Chondrocyte (in vitro differentiated cells): ENCODE measurements around the gene USP24. TPM values are rescaled to one million over a fixed set of nuclear protein-coding genes. Genes with fewer than 3 reads are reported as not detected.

Source experiments
- DNase-seq: peaks from one replicate; pipeline ENCODE4 v3.0.0; 2021; ENCODE audit warnings: mixed read lengths, low spot score
- H3K27ac Mint-ChIP-seq: one replicate; pipeline ENCODE4 v1.8.0; 2021; ENCODE audit warnings: mild to moderate bottlenecking, moderate library complexity, mixed read lengths; ENCODE audit not compliant: unreplicated experiment
- H3K27me3 Mint-ChIP-seq: 2 replicates; pipeline ENCODE4 v1.8.0; 2021; ENCODE audit warnings: low read depth, mixed read lengths
- H3K36me3 Mint-ChIP-seq: 2 replicates; pipeline ENCODE4 v1.8.0; 2021; ENCODE audit warnings: low read depth, mixed read lengths
- H3K4me1 Mint-ChIP-seq: 2 replicates; pipeline ENCODE4 v1.8.0; 2021; ENCODE audit warnings: low read depth, mild to moderate bottlenecking, mixed read lengths
- H3K4me3 Mint-ChIP-seq: one replicate; pipeline ENCODE4 v1.8.0; 2021; ENCODE audit warnings: mild to moderate bottlenecking, moderate library complexity, mixed read lengths; ENCODE audit not compliant: unreplicated experiment
- H3K9me3 Mint-ChIP-seq: 2 replicates; pipeline ENCODE4 v1.8.0; 2021; ENCODE audit warnings: low read depth, mixed read lengths
- total RNA-seq: library from RNA; stranded (reverse); gene quantifications from 3 replicates; pipeline ENCODE4 v1.2.1, GENCODE V29; 2021
- TF ChIP-seq, protein P1 (sequence below): fragments of 200-600 bp; sonication (generic); IDR thresholded peaks from 2 replicates; pipeline ENCODE4 v1.5.0; 2021; ENCODE audit warnings: antibody characterized with exemption, mild to moderate bottlenecking, moderate library complexity

The USP24 gene
- total RNA-seq, 1 donor from 2014 or later, result 25.8 TPM

DNA sequence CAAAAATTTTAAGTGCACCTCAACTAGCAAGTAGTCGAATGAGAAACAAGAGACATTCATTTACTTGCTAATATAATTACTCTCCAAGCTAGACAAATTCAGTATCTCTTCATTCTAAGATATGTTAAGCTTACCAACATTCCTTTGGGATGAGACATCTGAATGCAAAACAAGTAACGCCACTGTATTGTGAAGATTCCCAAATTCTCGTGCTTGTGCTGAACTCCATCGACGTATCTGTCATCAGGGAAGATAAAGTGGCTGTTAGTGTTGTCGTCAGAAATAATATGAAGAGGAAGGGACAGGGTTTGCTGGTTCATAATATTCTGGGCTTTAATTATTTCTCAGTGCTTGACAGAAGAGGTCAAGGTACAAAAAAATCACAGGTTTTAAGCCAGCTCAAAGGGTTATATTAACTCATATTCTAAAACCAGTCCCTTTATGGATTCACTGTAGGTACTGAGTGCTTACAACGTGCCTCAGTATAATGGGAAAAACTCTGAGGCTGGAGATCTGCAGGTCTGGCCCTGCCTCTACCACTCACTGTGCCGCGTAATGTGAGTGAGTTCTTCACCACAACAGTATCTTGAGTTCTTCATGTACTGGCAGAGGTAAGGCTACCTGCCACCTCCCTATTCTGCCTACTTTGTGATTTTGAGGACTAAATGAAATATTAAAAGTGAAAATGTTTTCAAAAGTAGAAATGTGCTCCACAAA is 133.8 kb downstream of the USP24 start:
- H3K4me1 Mint-ChIP-seq, result peaks cover 26% of the 10 kb centered on the region
- peaks cover 22% of the 10 kb centered on the region for H3K36me3 Mint-ChIP-seq
- no peaks in the 10 kb centered on the region for H3K27me3 Mint-ChIP-seq
- no peak overlapping the region for H3K4me3 Mint-ChIP-seq
- peak overlapping the region; percentile 74 for H3K27ac Mint-ChIP-seq
- TF ChIP-seq, protein P1, sequence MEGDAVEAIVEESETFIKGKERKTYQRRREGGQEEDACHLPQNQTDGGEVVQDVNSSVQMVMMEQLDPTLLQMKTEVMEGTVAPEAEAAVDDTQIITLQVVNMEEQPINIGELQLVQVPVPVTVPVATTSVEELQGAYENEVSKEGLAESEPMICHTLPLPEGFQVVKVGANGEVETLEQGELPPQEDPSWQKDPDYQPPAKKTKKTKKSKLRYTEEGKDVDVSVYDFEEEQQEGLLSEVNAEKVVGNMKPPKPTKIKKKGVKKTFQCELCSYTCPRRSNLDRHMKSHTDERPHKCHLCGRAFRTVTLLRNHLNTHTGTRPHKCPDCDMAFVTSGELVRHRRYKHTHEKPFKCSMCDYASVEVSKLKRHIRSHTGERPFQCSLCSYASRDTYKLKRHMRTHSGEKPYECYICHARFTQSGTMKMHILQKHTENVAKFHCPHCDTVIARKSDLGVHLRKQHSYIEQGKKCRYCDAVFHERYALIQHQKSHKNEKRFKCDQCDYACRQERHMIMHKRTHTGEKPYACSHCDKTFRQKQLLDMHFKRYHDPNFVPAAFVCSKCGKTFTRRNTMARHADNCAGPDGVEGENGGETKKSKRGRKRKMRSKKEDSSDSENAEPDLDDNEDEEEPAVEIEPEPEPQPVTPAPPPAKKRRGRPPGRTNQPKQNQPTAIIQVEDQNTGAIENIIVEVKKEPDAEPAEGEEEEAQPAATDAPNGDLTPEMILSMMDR, result no peak
- no peaks in the 10 kb centered on the region for H3K9me3 Mint-ChIP-seq
- DNase-seq, result no peak

DNA sequence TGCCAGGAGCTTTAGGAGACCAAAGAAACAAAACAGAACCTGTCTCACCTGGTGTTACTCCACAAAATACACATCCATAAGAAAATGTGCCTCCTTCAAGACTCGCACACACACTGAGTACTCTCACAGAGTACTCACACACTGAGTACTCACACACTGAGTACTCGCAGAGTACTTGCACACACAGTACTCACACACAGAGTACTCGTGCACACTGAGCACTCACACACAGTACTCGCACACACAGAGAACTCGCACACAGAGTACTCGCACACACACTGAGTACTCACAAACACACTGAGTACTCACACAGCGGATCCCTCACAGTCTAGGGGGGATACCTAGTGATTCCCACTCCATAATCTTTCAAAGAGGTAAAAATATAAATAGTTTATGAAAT is 135.5 kb downstream of the USP24 start:
- H3K36me3 Mint-ChIP-seq, result peaks cover 23% of the 10 kb centered on the region

GRCh38 chr1:55078470-55078869 is 136.7 kb downstream of the USP24 start:
- H3K27ac Mint-ChIP-seq, result no peak overlapping the region

More for the DNA sequence above, 135.5 kb downstream of the USP24 start:
- H3K27ac Mint-ChIP-seq, result no peak overlapping the region
- no peaks in the 10 kb centered on the region for H3K27me3 Mint-ChIP-seq
- H3K9me3 Mint-ChIP-seq, result no peaks in the 10 kb centered on the region
- TF ChIP-seq, protein P1, result no peak
- peaks cover 26% of the 10 kb centered on the region for H3K4me1 Mint-ChIP-seq
- no peak for DNase-seq
- no peak overlapping the region for H3K4me3 Mint-ChIP-seq

DNA sequence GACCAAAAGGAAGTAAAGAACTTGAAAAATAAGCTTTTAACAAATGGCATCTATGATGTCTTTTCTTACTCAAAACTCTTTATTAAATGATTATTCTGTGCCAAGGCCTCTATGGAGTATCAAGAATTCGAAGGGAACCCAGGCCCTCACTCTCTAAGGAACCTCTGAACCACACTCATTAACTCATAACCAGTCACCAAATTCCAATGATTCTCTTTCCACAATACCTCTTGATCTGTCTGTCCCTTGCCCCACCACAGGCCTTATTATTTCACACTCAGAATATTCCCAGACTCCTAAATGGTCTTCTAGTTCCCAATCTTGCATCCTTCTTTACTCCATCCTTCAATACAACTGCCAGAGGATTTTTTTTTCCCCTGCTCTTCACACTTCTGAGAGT is 138.8 kb downstream of the USP24 start:
- H3K4me3 Mint-ChIP-seq, result no peak overlapping the region
- TF ChIP-seq, protein P1, result no peak
- peaks cover 24% of the 10 kb centered on the region for H3K36me3 Mint-ChIP-seq
- H3K9me3 Mint-ChIP-seq, result no peaks in the 10 kb centered on the region
- H3K4me1 Mint-ChIP-seq, result peaks cover 13% of the 10 kb centered on the region
- H3K27ac Mint-ChIP-seq, result no peak overlapping the region
- no peak for DNase-seq
- no peaks in the 10 kb centered on the region for H3K27me3 Mint-ChIP-seq

More at GRCh38 chr1:55078470-55078869, 136.7 kb downstream of the USP24 start:
- no peaks in the 10 kb centered on the region for H3K9me3 Mint-ChIP-seq
- H3K4me1 Mint-ChIP-seq, result peaks cover 26% of the 10 kb centered on the region
- no peaks in the 10 kb centered on the region for H3K27me3 Mint-ChIP-seq
- H3K36me3 Mint-ChIP-seq, result peaks cover 21% of the 10 kb centered on the region
- no peak for DNase-seq
- TF ChIP-seq, protein P1, result no peak
- no peak overlapping the region for H3K4me3 Mint-ChIP-seq

GRCh38 chr1:55074455-55074854 is 140.7 kb downstream of the USP24 start:
- DNase-seq, result no peak
- Mint-ChIP-seq H3K27ac (no peak overlapping the region), H3K36me3 (peaks cover 31% of the 10 kb centered on the region), H3K4me3 (no peak overlapping the region), H3K4me1 (peaks cover 3% of the 10 kb centered on the region), H3K9me3 (no peaks in the 10 kb centered on the region), H3K27me3 (no peaks in the 10 kb centered on the region)
- TF ChIP-seq, protein P1, result no peak
